Midbrain (tissue), 1 donor: ENCODE measurements around the gene CGN.
A peak's percentile ranks its signal among the peaks of the same experiment; 100 is the strongest.
"Not testable (repeated sequence)": the region's sequence is repeated elsewhere in the genome, so short reads cannot be mapped to it uniquely, and the experiment has no call there.

Source experiments
- DNase-seq: peaks from one replicate; lab custom pipeline; 2025; lab: John Stamatoyannopoulos, UW

Gene CGN

DNA sequence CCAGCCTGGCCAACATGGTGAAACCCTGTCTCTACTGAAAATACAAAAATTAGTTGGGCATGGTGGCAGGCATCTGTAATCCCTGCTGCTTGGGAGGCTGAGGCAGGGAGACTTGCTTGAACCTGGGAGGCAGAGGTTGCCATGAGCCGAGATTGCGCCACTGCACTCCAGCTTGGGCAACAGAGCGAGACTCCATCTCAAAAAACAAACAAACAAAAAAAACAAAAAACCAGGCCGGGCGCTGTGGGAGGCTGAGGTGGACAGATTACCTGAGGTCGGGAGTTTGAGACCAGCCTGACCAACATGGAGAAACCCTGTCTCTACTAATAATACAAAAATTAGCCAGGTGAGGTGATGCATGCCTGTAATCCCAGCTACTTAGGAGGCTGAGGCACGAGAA, 11.2 kb downstream of the CGN start:
- not testable (repeated sequence) for DNase-seq

DNA sequence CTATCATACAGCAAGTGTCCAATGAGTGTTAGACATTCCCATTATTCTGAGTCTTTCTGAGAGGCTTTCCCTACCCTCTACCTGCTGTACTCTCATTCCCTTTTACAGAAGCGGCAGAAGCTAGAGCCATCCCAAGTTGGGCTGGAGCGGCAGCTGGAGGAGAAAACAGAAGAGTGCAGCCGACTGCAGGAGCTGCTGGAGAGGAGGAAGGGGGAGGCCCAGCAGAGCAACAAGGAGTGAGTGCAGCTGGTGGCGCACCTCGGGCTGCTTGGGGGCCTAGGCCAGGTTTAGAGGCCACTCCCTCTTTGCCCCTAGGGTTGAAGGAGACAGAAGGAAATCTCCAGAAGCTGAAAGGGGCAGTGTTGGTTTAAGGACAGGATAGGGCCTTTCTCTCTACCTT, 12.1 kb downstream of the CGN start:
- DNase-seq, result no peak

DNA sequence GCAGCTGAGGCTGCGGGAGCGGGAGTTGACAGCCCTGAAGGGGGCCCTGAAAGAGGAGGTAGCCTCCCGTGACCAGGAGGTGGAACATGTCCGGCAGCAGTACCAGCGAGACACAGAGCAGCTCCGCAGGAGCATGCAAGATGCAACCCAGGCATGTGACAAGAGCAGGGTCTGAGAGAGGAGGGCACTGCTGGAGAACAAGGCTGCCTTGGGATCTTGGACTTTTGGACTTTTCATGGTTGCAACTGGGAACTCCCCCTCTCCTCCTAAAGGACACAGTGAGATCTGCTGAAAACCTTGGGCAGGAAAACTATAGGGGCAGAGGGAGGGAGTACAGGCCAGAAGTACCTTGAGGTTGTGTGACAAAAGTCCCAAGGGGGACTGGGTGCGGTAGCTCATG, 13.5 kb downstream of the CGN start:
- no peak for DNase-seq

DNA sequence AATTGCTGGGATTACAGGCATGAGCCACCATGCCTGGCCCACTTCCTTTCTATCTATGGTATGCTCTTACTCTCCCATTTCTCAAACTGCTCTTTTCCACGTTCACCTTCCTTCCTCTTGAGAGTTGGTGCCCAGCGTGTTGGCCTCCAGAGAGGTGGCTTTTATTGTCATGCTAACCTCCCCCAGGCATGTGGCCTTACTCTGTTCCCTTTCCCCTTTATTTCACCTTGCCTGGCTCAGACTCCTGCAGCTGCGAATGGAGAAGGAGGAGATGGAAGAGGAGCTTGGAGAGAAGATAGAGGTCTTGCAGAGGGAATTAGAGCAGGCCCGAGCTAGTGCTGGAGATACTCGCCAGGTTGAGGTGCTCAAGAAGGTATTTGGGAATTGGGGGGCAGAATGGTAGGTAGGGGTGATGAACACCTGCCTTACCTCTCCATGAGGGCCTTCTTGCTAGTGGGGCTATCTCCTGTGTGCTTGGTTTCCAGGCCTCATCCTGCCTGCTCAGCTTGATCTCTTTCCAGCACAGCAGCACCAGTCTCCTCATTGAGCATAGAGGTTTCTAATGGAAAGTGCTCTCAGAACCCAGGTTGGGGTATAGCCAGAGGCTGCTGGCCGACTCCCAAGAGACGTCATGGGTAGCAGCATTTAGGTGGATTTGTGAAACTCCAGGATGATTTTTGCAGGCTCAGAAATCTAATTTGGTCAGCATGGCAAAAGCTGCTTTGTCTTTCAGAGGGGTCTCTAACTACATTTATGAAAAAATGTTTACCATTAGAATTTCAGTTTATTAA, 15.7 kb downstream of the CGN start:
- DNase-seq, result no peak

DNA sequence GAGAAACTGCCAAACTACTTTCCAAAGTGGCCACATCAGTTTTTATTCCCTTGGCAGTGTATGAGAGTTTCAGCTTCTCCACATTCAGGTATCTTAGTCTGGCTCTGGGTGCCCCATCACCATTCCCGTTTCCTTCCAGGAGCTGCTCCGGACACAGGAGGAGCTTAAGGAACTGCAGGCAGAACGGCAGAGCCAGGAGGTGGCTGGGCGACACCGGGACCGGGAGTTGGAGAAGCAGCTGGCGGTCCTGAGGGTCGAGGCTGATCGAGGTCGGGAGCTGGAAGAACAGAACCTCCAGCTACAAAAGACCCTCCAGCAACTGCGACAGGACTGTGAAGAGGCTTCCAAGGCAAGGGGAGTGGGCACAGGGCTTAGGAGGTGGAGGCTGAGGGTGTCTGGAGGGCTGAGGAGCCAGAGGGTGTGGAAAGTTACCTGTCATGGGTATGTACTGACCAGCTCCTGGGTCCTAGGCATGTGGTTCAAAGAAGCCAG, 18.1 kb downstream of the CGN start:
- no peak for DNase-seq

DNA sequence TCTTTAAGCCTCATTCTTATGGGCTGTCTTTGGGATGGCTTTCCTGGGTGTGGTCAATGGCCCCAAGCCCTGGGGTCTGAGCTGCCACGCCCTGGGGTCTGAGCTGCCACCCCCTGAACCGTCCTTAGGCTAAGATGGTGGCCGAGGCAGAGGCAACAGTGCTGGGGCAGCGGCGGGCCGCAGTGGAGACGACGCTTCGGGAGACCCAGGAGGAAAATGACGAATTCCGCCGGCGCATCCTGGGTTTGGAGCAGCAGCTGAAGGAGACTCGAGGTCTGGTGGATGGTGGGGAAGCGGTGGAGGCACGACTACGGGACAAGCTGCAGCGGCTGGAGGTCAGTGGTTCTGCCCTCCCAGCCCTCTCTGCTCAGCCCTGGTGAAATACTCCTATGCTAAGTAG, 18.6 kb downstream of the CGN start:
- no peak for DNase-seq

DNA sequence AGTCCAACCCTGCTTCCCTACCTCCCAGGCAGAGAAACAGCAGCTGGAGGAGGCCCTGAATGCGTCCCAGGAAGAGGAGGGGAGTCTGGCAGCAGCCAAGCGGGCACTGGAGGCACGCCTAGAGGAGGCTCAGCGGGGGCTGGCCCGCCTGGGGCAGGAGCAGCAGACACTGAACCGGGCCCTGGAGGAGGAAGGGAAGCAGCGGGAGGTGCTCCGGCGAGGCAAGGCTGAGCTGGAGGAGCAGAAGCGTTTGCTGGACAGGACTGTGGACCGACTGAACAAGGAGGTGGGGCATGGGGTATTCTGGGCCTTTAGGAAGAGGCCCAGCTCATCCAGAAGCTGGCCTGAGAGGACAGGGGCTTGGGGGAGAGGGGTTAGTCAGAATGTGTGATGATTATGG, 19.3 kb downstream of the CGN start:
- no peak for DNase-seq

DNA sequence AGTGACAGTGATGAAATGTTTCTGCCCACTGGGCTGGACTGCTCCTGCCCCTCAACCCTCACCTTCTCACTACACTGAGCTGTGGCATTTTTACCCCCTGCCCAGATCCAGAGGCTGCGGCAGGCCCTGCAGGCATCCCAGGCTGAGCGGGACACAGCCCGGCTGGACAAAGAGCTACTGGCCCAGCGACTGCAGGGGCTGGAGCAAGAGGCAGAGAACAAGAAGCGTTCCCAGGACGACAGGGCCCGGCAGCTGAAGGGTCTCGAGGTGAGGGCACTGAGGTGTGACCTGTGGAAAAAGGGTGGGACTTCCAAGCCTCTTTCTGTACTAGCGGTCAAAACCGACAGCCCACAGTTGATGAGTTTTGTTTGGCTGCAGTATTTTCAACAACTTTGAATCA, 22.7 kb downstream of the CGN start:
- no peak for DNase-seq

DNA sequence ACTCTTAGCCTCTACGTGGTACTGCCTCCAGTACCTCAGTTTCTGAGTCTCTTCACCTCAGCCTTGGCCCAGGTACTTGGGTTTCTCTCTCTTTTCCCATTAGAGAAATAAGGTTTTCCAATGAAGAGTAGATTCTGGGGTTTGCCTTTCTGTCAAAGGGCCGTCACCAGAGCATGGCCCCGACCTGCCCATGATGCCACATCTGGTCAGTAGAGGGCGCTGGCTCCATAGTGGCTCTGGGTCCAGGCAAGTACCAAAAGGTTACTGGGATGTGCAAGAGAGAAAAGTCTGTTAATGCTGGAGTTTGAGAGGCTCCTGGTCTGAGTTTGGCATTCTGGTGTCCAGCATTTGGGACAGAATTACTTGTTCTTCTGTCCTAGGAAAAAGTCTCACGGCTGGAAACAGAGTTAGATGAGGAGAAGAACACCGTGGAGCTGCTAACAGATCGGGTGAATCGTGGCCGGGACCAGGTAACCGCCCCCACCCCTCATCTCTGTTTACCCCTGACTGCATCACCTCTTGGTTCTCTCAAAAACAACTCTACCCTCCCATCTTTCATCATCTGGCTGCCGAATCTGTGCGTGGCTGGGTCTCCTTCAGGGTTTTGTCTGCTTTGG, 23.6 kb downstream of the CGN start:
- peak; percentile 81 for DNase-seq

DNA sequence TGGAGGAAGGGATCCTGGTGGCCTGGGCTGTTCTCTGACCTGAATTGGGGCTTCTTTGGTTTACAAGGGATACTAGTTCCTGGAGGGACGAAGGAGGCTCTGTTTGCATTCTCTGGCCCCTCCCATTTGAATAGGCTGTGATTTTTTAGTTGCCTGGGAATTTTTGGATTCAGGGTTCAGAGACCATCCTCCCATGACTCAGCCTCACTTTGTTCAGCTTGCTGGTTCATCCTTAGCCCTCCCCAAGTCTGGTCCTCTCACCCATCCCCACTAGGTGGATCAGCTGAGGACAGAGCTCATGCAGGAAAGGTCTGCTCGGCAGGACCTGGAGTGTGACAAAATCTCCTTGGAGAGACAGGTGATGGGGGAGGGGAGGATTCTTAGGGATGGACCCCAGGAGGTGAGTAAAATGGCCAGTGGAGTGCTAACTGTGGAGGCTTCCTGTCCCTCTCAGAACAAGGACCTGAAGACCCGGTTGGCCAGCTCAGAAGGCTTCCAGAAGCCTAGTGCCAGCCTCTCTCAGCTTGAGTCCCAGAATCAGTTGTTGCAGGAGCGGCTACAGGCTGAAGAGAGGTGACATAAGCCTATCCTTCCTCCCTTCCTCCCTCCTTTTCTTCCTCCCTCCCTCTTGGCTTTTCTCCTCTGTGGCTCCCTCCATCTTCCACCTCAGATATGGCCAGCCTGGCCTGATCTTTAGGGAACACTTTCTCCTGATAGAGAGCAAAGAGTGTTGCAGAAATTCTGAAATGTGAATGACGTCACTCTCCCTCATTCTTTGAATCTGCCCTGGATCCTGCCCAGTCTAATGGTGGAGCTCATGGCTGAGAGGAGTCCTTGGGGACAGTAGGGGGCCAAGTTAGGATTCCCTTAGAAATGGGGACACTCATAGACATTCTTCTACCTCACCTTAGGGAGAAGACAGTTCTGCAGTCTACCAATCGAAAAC, 24.4 kb downstream of the CGN start:
- no peak for DNase-seq

DNA sequence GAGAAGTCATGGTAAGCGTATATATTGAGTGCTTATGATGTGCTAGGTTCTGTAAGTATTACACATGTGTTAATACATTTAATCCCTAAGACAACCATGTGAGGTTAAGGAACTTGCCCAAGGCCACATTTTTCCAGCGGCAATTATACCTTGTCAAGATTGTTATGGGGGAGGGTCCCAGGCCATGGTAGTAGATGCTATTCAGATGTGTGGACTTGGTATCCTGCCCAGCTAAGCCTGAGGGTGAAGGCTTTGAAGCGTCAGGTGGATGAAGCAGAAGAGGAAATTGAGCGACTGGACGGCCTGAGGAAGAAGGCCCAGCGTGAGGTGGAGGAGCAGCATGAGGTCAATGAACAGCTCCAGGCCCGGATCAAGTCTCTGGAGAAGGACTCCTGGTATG, 25.3 kb downstream of the CGN start:
- DNase-seq, result no peak

DNA sequence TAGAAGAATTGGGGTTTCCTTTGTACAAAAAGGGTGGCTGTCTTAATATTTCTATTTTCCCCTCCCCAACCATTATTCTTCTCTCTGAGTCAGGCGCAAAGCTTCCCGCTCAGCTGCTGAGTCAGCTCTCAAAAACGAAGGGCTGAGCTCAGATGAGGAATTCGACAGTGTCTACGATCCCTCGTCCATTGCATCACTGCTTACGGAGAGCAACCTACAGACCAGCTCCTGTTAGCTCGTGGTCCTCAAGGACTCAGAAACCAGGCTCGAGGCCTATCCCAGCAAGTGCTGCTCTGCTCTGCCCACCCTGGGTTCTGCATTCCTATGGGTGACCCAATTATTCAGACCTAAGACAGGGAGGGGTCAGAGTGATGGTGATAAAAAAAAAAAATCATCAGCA, 25.9 kb downstream of the CGN start:
- no peak for DNase-seq

DNA sequence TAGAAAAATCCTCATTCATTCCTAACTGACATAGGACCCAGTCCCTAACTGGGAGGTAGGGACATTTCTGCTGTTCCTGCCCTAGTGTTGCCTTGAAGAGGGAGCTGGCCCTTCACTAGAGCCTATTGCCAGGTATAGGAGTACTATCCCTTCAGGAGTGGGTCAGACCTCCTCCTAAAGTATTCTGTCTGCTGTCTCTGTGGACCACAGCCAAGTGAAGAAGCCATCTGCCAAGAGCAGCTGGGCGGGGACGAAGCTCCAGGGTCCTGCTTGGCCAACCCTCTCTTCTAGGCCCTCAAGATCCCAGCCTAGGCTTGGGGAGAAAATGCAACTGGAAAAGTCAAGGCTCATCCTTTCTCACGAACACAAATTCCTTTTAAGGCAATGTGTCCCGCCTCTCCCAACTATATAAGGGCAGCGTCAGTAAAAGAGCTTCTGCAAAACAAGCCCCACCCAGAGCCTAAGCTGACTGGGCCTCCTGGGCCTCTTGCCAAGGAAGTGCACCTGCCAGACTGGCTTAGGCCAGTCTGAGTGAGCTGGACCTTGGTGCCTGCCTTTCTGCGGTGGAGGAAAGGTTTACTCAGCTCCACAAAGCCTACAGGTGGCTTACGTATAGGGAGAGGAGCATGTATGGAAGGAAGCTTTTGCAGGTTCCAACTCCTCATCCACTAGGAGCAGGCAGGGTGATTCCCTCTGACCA, 28.3 kb downstream of the CGN start:
- DNase-seq, result peak; percentile 40

DNA sequence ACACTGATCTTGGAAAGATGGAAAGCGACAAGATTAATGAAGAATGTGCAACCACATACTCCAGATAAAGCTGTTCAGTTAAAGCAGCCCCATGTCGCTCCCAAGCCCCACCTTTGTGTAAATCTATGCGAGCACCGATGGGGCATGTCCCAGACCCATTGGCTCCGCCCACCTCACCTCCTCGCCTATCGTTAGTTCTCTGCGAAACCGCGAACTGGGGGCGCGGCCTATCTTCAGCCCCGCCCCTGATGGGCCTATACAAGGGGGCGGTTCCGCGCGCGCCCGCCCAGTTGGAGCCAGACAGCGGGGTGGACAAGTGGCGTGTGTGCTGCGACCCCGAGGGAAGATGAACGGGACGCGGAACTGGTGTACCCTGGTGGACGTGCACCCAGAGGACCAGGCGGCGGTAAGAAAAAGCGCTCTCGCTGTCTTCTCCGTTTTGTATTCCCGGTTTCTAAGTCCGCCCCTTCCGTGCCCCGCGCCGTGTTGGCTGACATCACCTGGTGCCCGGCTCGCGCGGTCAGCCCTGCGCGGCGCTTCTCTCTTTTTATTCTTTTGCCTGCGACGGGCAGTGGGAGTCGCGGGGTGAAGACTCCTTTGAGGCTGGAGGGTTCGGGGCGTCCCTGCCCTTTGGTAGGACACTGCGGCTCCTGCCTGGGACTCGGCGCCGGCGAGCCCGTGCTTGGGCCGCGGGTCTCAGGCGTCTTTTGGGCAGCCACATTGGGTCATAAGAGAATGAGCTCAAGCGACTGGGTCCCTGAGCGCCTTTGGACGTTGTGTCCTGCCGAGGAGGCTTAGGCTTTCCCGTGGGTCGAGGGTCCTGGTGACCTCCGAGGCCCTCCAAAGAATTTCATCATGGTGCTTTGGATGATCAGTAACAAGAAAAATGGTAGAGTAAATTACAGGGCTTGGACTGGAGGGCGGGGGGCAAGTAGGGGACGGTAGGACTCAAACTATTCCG, 29.1 kb downstream of the CGN start, which contains the start of gene TUFT1:
TSS of gene TUFT1 (plus strand) at position 289 of the 961 bp plus-strand sequence. CDS start at position 347, 58 bp downstream.
- DNase-seq, result peak; percentile 84

DNA sequence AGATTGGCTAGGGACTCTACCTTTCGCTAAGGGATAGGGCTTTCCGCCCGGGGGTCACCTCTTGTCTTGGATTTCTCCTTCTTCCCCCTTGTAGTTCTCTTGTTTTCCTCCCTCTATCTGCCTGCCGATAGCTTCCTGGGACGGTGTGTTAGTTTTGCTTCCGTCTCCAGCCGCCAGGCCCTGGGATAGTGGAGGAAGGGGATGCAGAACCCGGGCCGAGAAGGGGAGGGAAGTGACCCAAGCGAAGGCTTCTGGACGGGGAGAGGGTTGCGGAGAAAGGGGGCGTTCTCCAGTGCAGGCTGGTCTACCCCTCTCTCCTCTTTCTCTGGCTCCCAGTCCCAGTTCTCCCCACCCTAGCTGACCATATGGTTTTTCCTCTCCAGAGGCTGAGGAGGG, 29.8 kb downstream of the CGN start:
- no peak for DNase-seq

DNA sequence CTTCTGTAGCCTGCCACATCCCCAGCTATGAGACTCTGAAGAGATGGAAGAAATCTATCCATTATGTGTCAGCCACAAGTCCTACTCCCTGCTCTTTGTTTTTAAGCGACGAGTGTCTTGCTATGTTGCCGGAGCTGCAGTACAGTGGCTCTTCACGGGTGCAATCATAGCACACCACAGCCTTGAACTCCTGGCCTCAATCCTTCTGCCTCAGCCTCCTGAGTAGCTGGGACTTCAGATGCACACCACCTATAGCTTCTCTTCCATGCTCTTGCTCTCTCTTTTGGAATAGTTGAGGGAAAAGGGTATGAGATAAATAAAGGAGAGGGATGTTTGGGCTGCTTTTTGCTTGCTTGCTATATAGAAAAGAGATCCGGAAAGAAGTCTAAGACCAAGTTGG, 30.6 kb downstream of the CGN start:
- no peak for DNase-seq

DNA sequence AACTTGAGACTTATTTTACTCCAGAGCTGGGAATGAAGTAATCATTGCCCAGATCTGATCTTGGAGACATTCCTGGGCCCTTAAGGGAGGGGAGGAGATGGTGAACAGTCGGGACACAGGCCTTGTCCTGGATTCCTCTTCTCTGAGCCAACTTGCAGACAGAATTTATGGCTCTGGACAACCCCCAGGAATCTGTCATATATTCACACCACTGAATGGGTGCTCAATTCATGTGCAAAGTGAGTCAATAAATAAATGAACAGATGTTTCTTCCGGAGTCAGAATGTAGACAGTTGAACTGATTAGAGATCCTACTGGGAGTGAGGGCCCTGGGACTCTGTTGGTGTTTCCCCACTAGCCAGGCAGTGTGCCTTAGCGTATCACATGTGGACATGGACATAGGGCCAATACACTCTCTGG, 31.5 kb downstream of the CGN start:
- no peak for DNase-seq

DNA sequence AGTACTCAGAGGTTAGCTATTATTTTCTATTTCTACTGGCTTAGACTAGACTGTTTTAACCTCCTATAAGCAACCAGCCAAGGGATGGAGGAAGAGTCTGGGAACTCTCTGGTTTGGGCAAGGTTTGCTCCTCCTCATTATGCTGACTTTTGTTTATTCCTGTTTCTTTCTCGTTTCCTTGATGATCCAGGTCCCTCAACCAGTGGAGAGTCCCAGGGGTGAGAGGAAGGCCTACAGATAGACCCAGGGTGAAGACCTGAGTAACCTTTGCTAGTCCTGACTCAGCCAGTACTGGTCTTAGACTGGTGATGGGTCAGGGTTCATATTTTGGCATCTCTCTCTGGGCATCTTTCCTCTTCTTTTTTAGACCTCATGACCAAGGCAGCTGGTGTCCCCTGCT, 34.4 kb downstream of the CGN start:
- no peak for DNase-seq

DNA sequence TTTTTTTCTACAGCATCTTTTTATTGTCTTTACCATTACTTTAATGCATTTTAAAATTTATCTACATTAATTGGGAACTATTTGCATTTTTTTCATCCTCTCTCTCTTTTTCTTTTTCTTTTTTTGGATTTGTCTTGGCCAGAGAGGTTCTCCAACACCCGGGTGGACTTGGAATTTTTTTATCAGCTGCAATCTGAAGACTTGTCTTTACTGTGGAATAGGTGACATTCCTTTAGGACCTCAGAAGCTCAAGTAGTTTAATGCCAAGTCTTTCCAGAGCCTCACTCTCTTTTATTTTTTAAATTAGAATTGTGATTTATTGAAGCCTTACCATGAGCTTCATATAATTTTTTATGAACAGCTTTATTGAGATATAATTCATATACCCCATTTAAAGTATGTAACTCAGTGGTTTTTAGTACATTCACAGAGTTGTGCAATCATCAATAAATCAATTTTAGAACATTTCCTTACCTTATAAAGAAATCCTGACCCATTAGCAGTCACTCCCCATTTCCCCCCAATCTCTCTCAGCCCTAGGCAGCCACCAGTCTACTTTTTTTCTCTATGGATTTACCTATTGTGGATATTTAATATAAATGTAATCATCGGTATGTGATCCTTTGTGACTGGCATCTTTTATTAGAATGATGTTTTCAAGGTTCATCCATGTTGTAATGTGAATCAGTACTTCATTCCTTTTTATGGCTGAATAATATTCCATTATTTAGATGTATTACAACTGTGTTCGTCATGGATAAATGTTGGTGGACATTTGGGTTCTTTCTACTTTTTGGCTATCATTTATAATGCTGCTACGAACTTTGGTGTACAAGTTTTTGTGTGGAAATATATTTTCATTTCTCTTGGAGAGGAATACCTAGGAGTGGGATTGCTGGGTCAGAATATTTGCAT, 35.1 kb downstream of the CGN start:
- DNase-seq, result no peak
